ENCODE measurements around the gene MYH7. TPM values are rescaled to one million over a fixed set of nuclear protein-coding genes. Genes with fewer than 3 reads are reported as not detected.

MYH7 gene
- total and polyA plus RNA-seq, 2 of the 4 experiments (the other 2 are of a cell fraction): not detected

GRCh38 chr14:23409475-23409874 is 26.0 kb downstream of the MYH7 start:
- Histone ChIP-seq H2BK120ac (ENCODE audit: low read depth, low read length) (no peak overlapping the region), H3K4me3 (ENCODE audit: insufficient read depth, low read depth, low read length) (no peak overlapping the region), H3K27ac (ENCODE audit: insufficient read depth, low read length) (no peak overlapping the region), H2BK20ac (ENCODE audit: low read depth, low read length) (no peak overlapping the region), H3K9me3 (ENCODE audit: control insufficient read depth, insufficient read depth, low read length) (no peaks in the 10 kb centered on the region), H3K9ac (ENCODE audit: low read depth, low read length) (no peak overlapping the region), H4K91ac (ENCODE audit: insufficient read depth, low read depth, low read length) (no peak overlapping the region), H3K23ac (ENCODE audit: low read depth, low read length) (no peak overlapping the region), H3K4me2 (ENCODE audit: low read depth, low read length) (no peak overlapping the region), H3K14ac (replicated peaks; ENCODE audit: low read depth, low read length) (no peak overlapping the region), H3K4me1 (ENCODE audit: control insufficient read depth, insufficient read depth, low read length) (no peaks in the 10 kb centered on the region), H3K9me1 (ENCODE audit: insufficient read depth, low read length) (no peaks in the 10 kb centered on the region), H2BK5ac (ENCODE audit: low read depth, low read length, poor library complexity, severe bottlenecking) (no peak overlapping the region), H3K4ac (ENCODE audit: low read depth, low read length) (no peak overlapping the region), H2BK15ac (ENCODE audit: low read depth, low read length) (no peak overlapping the region), H4K20me1 (ENCODE audit: insufficient read depth, low read length) (no peaks in the 10 kb centered on the region), H4K5ac (ENCODE audit: low read depth, low read length) (no peak overlapping the region), H3K18ac (ENCODE audit: low read depth, low read length) (no peak overlapping the region), H2AK9ac (replicated peaks; ENCODE audit: low read depth, low read length, poor library complexity) (no peak overlapping the region), H3K56ac (ENCODE audit: extremely low read depth, insufficient read depth, low read length) (no peak overlapping the region), H4K8ac (ENCODE audit: low read depth in 2 of 2, low read length in 2 of 2) (no peak overlapping the region), H2AFZ (replicated peaks; ENCODE audit: low read length, poor library complexity) (no peak overlapping the region), H3K36me3 (ENCODE audit: control insufficient read depth, insufficient read depth, low read length) (no peaks in the 10 kb centered on the region), H2AK5ac (ENCODE audit: low read depth, low read length) (no peak overlapping the region), H3K79me1 (ENCODE audit: low read depth in 1 of 2, low read length in 2 of 2) (no peaks in the 10 kb centered on the region), H3K27me3 (ENCODE audit: control insufficient read depth, insufficient read depth, low read length) (peaks cover 43% of the 10 kb centered on the region)
- POLR2A ChIA-PET (ENCODE audit: unreplicated experiment): no interaction called here
- DNase-seq: no peak
- CTCF ChIA-PET: no interaction called here
- WGBS, 2 experiments (ENCODE audit: extremely low coverage in 2 of 2, insufficient read length in 1 of 2): no CpG with 5 or more reads among the region's 2 CpGs
- BruUV-seq (replicated peaks): no TSS peak
- in situ Hi-C loops (cut with MboI; ENCODE audit: low sequenced_read_pairs) (no loop called here), intact Hi-C loops (cut with micrococcal nuclease) (no loop called here), dilution Hi-C loops (cut with HindIII; ENCODE audit: low sequenced_read_pairs, unreplicated experiment) (no loop called here)
- TF ChIP-seq, protein P1, sequence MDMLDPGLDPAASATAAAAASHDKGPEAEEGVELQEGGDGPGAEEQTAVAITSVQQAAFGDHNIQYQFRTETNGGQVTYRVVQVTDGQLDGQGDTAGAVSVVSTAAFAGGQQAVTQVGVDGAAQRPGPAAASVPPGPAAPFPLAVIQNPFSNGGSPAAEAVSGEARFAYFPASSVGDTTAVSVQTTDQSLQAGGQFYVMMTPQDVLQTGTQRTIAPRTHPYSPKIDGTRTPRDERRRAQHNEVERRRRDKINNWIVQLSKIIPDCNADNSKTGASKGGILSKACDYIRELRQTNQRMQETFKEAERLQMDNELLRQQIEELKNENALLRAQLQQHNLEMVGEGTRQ (IDR thresholded peaks at IDR 0.05; ENCODE audit: low read depth, low read length): no peak
- TF ChIP-seq CTCF (conservative IDR thresholded peaks at IDR 0.05; ENCODE audit: low read depth, low read length) (no peak), MAFK (IDR thresholded peaks at IDR 0.05; ENCODE audit: low read depth, low read length) (no peak), CHD1 (IDR thresholded peaks at IDR 0.05; ENCODE audit: low read depth, low read length) (no peak), SMC3 (IDR thresholded peaks at IDR 0.05; ENCODE audit: low read depth, low read length) (no peak), CEBPB (IDR thresholded peaks at IDR 0.05; ENCODE audit: low read depth, low read length) (no peak), MXI1 (IDR thresholded peaks at IDR 0.05; ENCODE audit: borderline replicate concordance, low read depth, low read length) (no peak), ELK1 (IDR thresholded peaks at IDR 0.05; ENCODE audit: borderline replicate concordance, low read depth, low read length) (no peak), BHLHE40 (IDR thresholded peaks at IDR 0.05; ENCODE audit: low read depth, low read length) (no peak)
- no peak for ATAC-seq (ENCODE audit: low read depth)
